H9 (cell line): ENCODE measurements around the gene SGIP1. TPM values are rescaled to one million over a fixed set of nuclear protein-coding genes. Genes with fewer than 3 reads are reported as not detected.

Source experiments
- DNase-seq: peaks from one replicate; pipeline ENCODE4 v3.0.0-alpha.2; 2017
- H2AFZ ChIP-seq: one replicate; pipeline ENCODE4 v1.6.1; 2013; ENCODE audit warnings: mild to moderate bottlenecking, low read length, control low read depth, moderate library complexity
- H2AK5ac ChIP-seq: 2 replicates; pipeline ENCODE4 v1.6.1; 2013; ENCODE audit warnings: low read length, control low read depth, mixed read lengths; ENCODE audit not compliant: insufficient read length
- H2BK120ac ChIP-seq: one replicate; pipeline ENCODE4 v1.6.1; 2013; ENCODE audit warnings: low read depth, mild to moderate bottlenecking, low read length, control low read depth, inconsistent platforms; ENCODE audit not compliant: poor library complexity, severe bottlenecking
- H2BK12ac ChIP-seq: 2 replicates; pipeline ENCODE4 v1.6.1; 2013; ENCODE audit warnings: low read length, control low read depth, mixed read lengths, low read depth; ENCODE audit not compliant: insufficient read length
- H2BK15ac ChIP-seq: 2 replicates; pipeline ENCODE4 v1.6.1; 2013; ENCODE audit warnings: low read depth, low read length, control low read depth
- H2BK20ac ChIP-seq: one replicate; pipeline ENCODE4 v1.6.1; 2013; ENCODE audit warnings: low read depth, mild to moderate bottlenecking, low read length, control low read depth, inconsistent platforms; ENCODE audit not compliant: poor library complexity, severe bottlenecking
- H2BK5ac ChIP-seq: 2 replicates; pipeline ENCODE4 v1.6.1; 2013; ENCODE audit warnings: low read length, control low read depth, mixed read lengths; ENCODE audit not compliant: insufficient read length
- H3K14ac ChIP-seq: 2 replicates; pipeline ENCODE4 v1.6.1; 2013; ENCODE audit warnings: low read length, control low read depth; ENCODE audit not compliant: insufficient read depth
- H3K18ac ChIP-seq: 2 replicates; pipeline ENCODE4 v1.6.1; 2013; ENCODE audit warnings: low read depth, mild to moderate bottlenecking, mixed read lengths, low read length, control low read depth; ENCODE audit not compliant: insufficient read length
- H3K23ac ChIP-seq: 2 replicates; pipeline ENCODE4 v1.6.1; 2013; ENCODE audit warnings: low read length, control low read depth, mixed read lengths, low read depth; ENCODE audit not compliant: insufficient read length
- H3K23me2 ChIP-seq: 2 replicates; pipeline ENCODE4 v1.6.1; 2013; ENCODE audit warnings: low read depth, mild to moderate bottlenecking, mixed read lengths, low read length, control low read depth; ENCODE audit not compliant: insufficient read length, poor library complexity, severe bottlenecking
- H3K27ac ChIP-seq: 2 replicates; pipeline ENCODE4 v1.5.1; 2013; ENCODE audit warnings: low read length, control low read depth, mixed read lengths, low read depth; ENCODE audit not compliant: insufficient read length
- H3K27me3 ChIP-seq: 2 replicates; pipeline ENCODE4 v1.6.1; 2013; ENCODE audit warnings: low read length, control low read depth, inconsistent platforms; ENCODE audit not compliant: insufficient read depth
- H3K4ac ChIP-seq: 2 replicates; pipeline ENCODE4 v1.6.1; 2013; ENCODE audit warnings: low read depth, mild to moderate bottlenecking, control low read depth, inconsistent platforms, low read length, moderate library complexity
- H3K4me1 ChIP-seq: 2 replicates; pipeline ENCODE4 v1.6.1; 2013; ENCODE audit warnings: low read length, control low read depth, inconsistent platforms; ENCODE audit not compliant: insufficient read depth
- H3K4me2 ChIP-seq: 2 replicates; pipeline ENCODE4 v1.6.1; 2013; ENCODE audit warnings: low read length, control low read depth, mixed read lengths; ENCODE audit not compliant: insufficient read length, insufficient read depth
- H3K56ac ChIP-seq: 2 replicates; pipeline ENCODE4 v1.6.1; 2013; ENCODE audit warnings: low read depth, mild to moderate bottlenecking, mixed read lengths, low read length, control low read depth; ENCODE audit not compliant: insufficient read length
- H3K79me1 ChIP-seq: 2 replicates; pipeline ENCODE4 v1.6.1; 2013; ENCODE audit warnings: low read depth, mild to moderate bottlenecking, moderate library complexity, low read length, control low read depth, inconsistent platforms; ENCODE audit not compliant: insufficient read depth, poor library complexity, severe bottlenecking
- H3K79me2 ChIP-seq: 2 replicates; pipeline ENCODE4 v1.6.1; 2013; ENCODE audit warnings: low read length, control low read depth, inconsistent platforms; ENCODE audit not compliant: insufficient read depth
- H3K9ac ChIP-seq: 2 replicates; pipeline ENCODE4 v1.6.1; 2013; ENCODE audit warnings: low read length, control low read depth, mixed read lengths; ENCODE audit not compliant: insufficient read length; ENCODE audit errors: extremely low read depth
- H3K9me3 ChIP-seq: one replicate; pipeline ENCODE4 v1.6.1; 2013; ENCODE audit warnings: low read depth, low read length, inconsistent platforms; ENCODE audit not compliant: control insufficient read depth
- H3T11ph ChIP-seq: one replicate; pipeline ENCODE4 v1.6.1; 2013; ENCODE audit warnings: mild to moderate bottlenecking, low read length, control low read depth, inconsistent platforms
- H4K20me1 ChIP-seq: one replicate; pipeline ENCODE4 v1.6.1; 2013; ENCODE audit not compliant: control insufficient read depth, insufficient read length, insufficient read depth
- H4K5ac ChIP-seq: 2 replicates; pipeline ENCODE4 v1.6.1; 2013; ENCODE audit warnings: low read depth, mild to moderate bottlenecking, mixed read lengths, low read length, control low read depth; ENCODE audit not compliant: insufficient read length
- H4K8ac ChIP-seq: replicated peaks from 2 replicates; pipeline ENCODE4 v1.6.1; 2013; ENCODE audit warnings: low read length, control low read depth, mixed read lengths, low read depth; ENCODE audit not compliant: insufficient read length
- H4K91ac ChIP-seq: 2 replicates; pipeline ENCODE4 v1.6.1; 2013; ENCODE audit warnings: low read depth, mild to moderate bottlenecking, moderate library complexity, mixed read lengths, low read length, control low read depth; ENCODE audit not compliant: insufficient read length
- H3K27ac Mint-ChIP-seq, 3 experiments: 2 replicates in 2 of 3; 3 replicates in 1 of 3; pipeline ENCODE4 v1.8.0; 2020 to 2021; ENCODE audit warnings: mixed read lengths in 3 of 3, mild to moderate bottlenecking in 1 of 3, moderate library complexity in 1 of 3
- H3K27me3 Mint-ChIP-seq: 2 replicates; pipeline ENCODE4 v1.8.0; 2021; ENCODE audit warnings: low read depth, mild to moderate bottlenecking, moderate library complexity, mixed read lengths
- H3K36me3 Mint-ChIP-seq, 3 experiments: 2 replicates in 2 of 3; 3 replicates in 1 of 3; pipeline ENCODE4 v1.8.0; 2020 to 2021; ENCODE audit warnings: low read depth in 3 of 3, mixed read lengths in 3 of 3; ENCODE audit not compliant: insufficient read depth in 1 of 3
- H3K4me1 Mint-ChIP-seq, 2 experiments: 2 replicates each; pipeline ENCODE4 v1.8.0; 2020; ENCODE audit warnings: mixed read lengths in 2 of 2
- H3K4me3 Mint-ChIP-seq, 2 experiments: 2 replicates in 1 of 2; 3 replicates in 1 of 2; pipeline ENCODE4 v1.8.0; 2020 to 2021; ENCODE audit warnings: mild to moderate bottlenecking in 2 of 2, mixed read lengths in 2 of 2, moderate library complexity in 1 of 2
- H3K9me3 Mint-ChIP-seq, 2 experiments: 2 replicates in 1 of 2; 3 replicates in 1 of 2; pipeline ENCODE4 v1.8.0; 2020; ENCODE audit warnings: mild to moderate bottlenecking in 2 of 2, mixed read lengths in 2 of 2, moderate library complexity in 1 of 2
- CTCF ChIP-seq: fragments of 200-600 bp; sonication (generic); conservative IDR thresholded peaks from 3 replicates; pipeline ENCODE4 v1.8.0; 2021; ENCODE audit warnings: antibody characterized with exemption, mild to moderate bottlenecking
- WGBS: extraction: QIAGEN DNeasy Blood & Tissue Kit; methylation state at CpG from one replicate; pipeline ENCODE4 v1.1.7; 2013; ENCODE audit warnings: missing lambda C conversion rate, low lambda C conversion rate, mixed read lengths; ENCODE audit not compliant: insufficient read length; ENCODE audit errors: extremely low coverage; 5-methylcytosine and 5-hydroxymethylcytosine counted together
- total RNA-seq: library from RNA; stranded (reverse); gene quantifications from 2 replicates; pipeline ENCODE4 v1.2.1, GENCODE V29; 2021

SGIP1 gene
- total RNA-seq, 1 experiment from 2014 or later = 1.5 TPM

DNA sequence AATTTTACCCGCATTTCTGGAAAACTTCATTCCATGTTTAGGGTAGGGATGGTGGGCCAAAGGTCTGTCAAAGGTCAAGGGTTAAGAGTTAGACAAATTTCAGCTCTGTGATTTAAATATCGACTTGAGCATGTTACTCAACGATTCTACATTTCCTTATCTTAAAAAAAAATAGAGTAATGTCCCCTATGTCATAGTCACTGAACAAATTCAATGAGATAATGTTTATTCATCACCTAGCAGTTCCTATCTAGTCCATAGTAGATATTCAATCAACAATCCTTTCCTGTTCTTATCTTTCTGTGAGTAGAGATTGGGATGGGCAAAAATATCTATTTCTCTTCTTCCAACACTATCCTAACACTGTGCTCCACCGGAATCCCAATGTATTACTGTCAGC lies 217.2 kb downstream of the SGIP1 start:
- H3K23me2 ChIP-seq = peaks cover 11% of the 10 kb centered on the region
- H2BK15ac ChIP-seq = no peak overlapping the region
- no peak for DNase-seq
- no peak overlapping the region for H3K56ac ChIP-seq
- H3K4ac ChIP-seq = no peak overlapping the region
- no peaks in the 10 kb centered on the region; the same call in 1 of the 2 replicates for H3K4me1 ChIP-seq
- H3K27ac ChIP-seq = no peak overlapping the region
- H3K4me2 ChIP-seq = no peak overlapping the region
- no peaks in the 10 kb centered on the region for H3K79me2 ChIP-seq
- WGBS = no CpG with 5 or more reads among the region's 4 CpGs
- H3K4me1 Mint-ChIP-seq = peaks cover 4 to 6% of the 10 kb centered on the region in 2 experiments; a peak in 3 of 4 replicates
- H3K27ac Mint-ChIP-seq = no peak overlapping the region
- no peaks in the 10 kb centered on the region for H3K79me1 ChIP-seq
- no peak overlapping the region for H2AFZ ChIP-seq
- H3K18ac ChIP-seq = no peak overlapping the region
- no peak overlapping the region for H3K14ac ChIP-seq
- no peaks in the 10 kb centered on the region; the same call in 1 of the 2 replicates for H3K27me3 ChIP-seq
- no peak overlapping the region for H3K23ac ChIP-seq
- no peak overlapping the region for H2AK5ac ChIP-seq
- H3T11ph ChIP-seq = no peak overlapping the region
- H3K27me3 Mint-ChIP-seq = peaks cover 34% of the 10 kb centered on the region
- no peak overlapping the region for H2BK120ac ChIP-seq
- no peaks in the 10 kb centered on the region for H4K20me1 ChIP-seq
- no peak overlapping the region for H3K9ac ChIP-seq
- H3K36me3 Mint-ChIP-seq = no peaks in the 10 kb centered on the region
- H4K8ac ChIP-seq = no peak overlapping the region
- H2BK20ac ChIP-seq = no peak overlapping the region
- no peak overlapping the region for H4K91ac ChIP-seq
- H3K9me3 Mint-ChIP-seq = no peaks in the 10 kb centered on the region
- no peak overlapping the region for H2BK5ac ChIP-seq
- H2BK12ac ChIP-seq = no peak overlapping the region
- no peak overlapping the region; a peak in 1 of 5 replicates for H3K4me3 Mint-ChIP-seq
- H4K5ac ChIP-seq = no peak overlapping the region
- H3K9me3 ChIP-seq = no peaks in the 10 kb centered on the region
- TF ChIP-seq CTCF = no peak
